Fibroblast of gingiva (primary cell): ENCODE data around the gene PLIN5.
"Not testable (repeated sequence)": the region's sequence is repeated elsewhere in the genome, so short reads cannot be mapped to it uniquely, and the experiment has no call there.

Source experiments
- DNase-seq: peaks from one replicate; pipeline ENCODE4 v3.0.0-alpha.2; 2011; ENCODE audit warnings: low read depth

Gene PLIN5

GRCh38 chr19:4568886-4569285 is 33.9 kb upstream of the PLIN5 start:
- no peak for DNase-seq

- DNase-seq, result no peak
These were observed 32.6 kb upstream of the PLIN5 start for GRCh38 chr19:4567584-4568071.

- no peak for DNase-seq
These were observed 31.5 kb upstream of the PLIN5 start for GRCh38 chr19:4566402-4567051.

- DNase-seq, result not testable (repeated sequence)
These were observed 28.5 kb upstream of the PLIN5 start for GRCh38 chr19:4563562-4563961.

- DNase-seq, result not testable (repeated sequence)
These were observed 27.1 kb upstream of the PLIN5 start for GRCh38 chr19:4562085-4562484.

- DNase-seq, result no peak
These were observed 24.5 kb upstream of the PLIN5 start, which contains the start of gene SEMA6B for GRCh38 chr19:4559569-4559968. Gene SEMA6B, minus strand, starts transcription at chr19:4559684. Its CDS starts 1,227 bp downstream, at chr19:4558457.

GRCh38 chr19:4557971-4558941 is 23.2 kb upstream of the PLIN5 start:
- no peak for DNase-seq

GRCh38 chr19:4557144-4557970 is 22.3 kb upstream of the PLIN5 start:
- DNase-seq, result no peak

GRCh38 chr19:4556597-4557127 is 21.6 kb upstream of the PLIN5 start:
- no peak for DNase-seq

- DNase-seq, result no peak
These were observed 20.9 kb upstream of the PLIN5 start for GRCh38 chr19:4555657-4556561.

- no peak for DNase-seq
These were observed 19.7 kb upstream of the PLIN5 start for GRCh38 chr19:4554717-4555116.

- no peak for DNase-seq
These were observed 18.8 kb upstream of the PLIN5 start for GRCh38 chr19:4553775-4554174.

GRCh38 chr19:4553092-4553695 is 18.2 kb upstream of the PLIN5 start:
- no peak for DNase-seq

GRCh38 chr19:4552525-4552819 is 17.4 kb upstream of the PLIN5 start:
- DNase-seq, result no peak

- no peak for DNase-seq
These were observed 15.5 kb upstream of the PLIN5 start for GRCh38 chr19:4550479-4551050.

GRCh38 chr19:4550018-4550417 is 15.0 kb upstream of the PLIN5 start:
- DNase-seq, result no peak

GRCh38 chr19:4548238-4548584 is 13.2 kb upstream of the PLIN5 start:
- no peak for DNase-seq

- DNase-seq, result no peak
These were observed 12.5 kb upstream of the PLIN5 start for GRCh38 chr19:4547303-4548237.
